GM18907 (cell line): ENCODE results near the gene FRMD4A.

Experiments
- ATAC-seq: cut with Tn5 transposase; IDR thresholded peaks from one replicate; pipeline ENCODE4 v1.9.1; 2021; ENCODE audit warnings: mild to moderate bottlenecking, moderate library complexity; ENCODE audit not compliant: unreplicated experiment

Gene FRMD4A

GRCh38 chr10:13637303-13637856 lies 693.3 kb downstream of the FRMD4A start:
- ATAC-seq, result no peak

DNA sequence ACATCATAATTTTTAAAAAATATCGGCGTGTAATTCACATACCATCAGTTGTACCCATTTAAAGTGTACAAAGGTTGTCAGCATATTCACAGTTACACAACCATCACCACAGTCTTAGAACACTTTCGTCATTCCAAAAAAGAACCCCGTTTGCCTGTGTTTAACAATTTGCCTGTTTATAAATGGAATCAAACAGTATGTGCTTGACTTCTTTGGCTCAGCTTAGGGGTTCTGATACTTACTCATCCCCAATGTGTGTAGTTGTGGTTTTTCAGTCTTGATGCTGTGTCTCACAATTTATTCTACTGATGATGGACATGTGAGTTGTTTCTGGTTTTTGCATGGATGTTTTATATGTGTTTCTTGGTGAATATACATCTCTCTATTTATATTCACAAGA lies 693.9 kb downstream of the FRMD4A start:
- no peak for ATAC-seq

DNA sequence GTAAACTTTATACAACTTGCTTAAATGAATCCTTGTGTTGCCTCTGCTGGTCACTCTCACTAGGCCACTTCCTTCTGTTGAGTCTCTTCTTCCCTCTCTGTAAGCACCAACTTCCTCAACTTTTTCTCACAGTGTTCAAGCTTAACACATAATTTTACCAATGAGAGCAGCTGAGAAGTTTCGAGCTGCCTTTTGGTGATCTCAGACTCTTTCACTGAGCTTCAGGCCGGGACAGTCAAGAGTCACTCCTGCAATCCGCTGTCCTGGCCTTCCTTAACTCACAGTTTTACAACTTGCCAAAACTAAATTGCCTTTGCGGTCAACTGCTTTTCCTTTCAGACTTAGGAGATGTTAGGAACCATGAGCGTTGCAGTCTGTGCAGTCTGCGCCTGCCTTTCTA lies 696.5 kb downstream of the FRMD4A start:
- ATAC-seq, result no peak

- no peak for ATAC-seq
Measured at GRCh38 chr10:13633689-13634088, 697.0 kb downstream of the FRMD4A start.

- no peak for ATAC-seq
Measured at GRCh38 chr10:13632884-13633440, 697.8 kb downstream of the FRMD4A start.

GRCh38 chr10:13632440-13632839 lies 698.3 kb downstream of the FRMD4A start:
- no peak for ATAC-seq

- no peak for ATAC-seq
Measured at GRCh38 chr10:13631594-13631993, 699.1 kb downstream of the FRMD4A start.

DNA sequence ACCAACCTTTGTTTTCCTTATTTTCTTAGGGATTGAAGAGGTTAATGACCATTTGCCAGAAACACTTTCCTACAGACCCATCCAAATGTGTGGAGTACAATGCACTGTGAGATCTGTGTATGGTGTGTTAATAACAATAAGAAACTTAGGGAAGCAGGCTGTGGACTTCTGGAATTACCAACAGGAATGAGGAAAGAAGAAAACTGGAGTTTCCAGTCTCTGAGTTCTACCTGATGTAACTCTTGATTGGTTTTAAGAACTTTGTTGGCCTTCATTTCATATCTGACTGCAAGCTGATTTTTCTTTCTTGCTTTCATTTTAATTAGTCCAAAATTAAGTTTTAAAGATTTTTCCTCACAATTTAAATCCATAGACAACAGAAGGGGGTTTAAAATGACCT lies 700.5 kb downstream of the FRMD4A start:
- ATAC-seq, result no peak

DNA sequence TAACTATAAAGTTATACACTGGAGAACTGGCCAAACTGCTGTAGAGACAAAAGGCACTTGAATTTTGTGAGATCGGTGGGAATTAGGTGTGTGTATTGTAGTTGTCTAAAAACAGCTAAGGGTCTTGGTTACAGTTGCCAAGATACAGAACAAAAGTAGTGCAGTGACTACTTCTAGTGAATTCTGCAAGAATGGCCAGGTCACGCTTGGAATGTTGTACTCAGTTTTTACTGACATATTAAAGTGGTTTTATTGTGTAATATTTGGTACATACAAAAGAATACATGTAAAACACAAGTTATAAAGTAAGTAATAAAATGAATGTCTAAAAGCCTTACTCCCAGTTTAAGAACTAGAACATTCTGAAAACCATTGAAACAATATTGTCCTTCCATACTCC lies 701.6 kb downstream of the FRMD4A start:
- no peak for ATAC-seq

GRCh38 chr10:13628661-13629060 lies 702.1 kb downstream of the FRMD4A start:
- ATAC-seq, result no peak

GRCh38 chr10:13627459-13628310 lies 703.0 kb downstream of the FRMD4A start:
- no peak for ATAC-seq

DNA sequence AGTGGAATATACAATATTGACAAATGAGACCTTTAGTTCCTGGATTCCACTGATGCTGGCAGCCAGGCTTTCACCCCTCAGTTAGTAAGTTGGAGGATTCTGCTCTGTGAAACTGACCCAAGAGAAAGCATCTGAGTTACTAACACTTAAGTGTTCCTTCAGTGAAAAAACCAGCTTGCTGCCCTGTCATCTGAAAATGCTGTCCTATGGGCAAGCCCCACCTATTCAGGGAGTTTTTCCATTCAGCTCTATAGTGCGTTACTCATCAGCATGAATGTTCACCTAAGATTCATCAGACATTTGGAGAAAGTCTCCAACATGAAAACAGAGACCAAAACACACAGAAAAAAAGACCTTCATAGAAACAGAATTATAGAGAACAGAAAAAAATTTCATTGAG lies 706.1 kb downstream of the FRMD4A start:
- ATAC-seq, result no peak

DNA sequence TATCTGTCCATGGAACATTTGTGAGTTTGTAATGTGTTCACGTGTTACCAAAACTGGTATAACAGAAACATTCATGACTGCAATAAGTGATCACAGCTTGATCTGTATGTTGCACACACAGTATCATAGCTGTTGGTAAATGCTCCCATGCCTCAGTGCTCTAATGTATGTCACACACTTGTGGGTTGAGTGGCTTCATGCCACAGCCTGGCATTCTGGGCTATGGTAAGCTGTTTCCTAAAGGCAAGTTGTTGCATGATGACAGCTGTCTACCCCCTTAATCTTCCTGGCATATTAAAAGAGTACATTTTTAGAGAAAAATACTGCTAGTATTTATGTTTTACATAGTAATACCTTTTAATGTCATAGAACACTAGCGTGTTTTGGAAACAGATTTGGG lies 708.8 kb downstream of the FRMD4A start:
- ATAC-seq, result no peak

DNA sequence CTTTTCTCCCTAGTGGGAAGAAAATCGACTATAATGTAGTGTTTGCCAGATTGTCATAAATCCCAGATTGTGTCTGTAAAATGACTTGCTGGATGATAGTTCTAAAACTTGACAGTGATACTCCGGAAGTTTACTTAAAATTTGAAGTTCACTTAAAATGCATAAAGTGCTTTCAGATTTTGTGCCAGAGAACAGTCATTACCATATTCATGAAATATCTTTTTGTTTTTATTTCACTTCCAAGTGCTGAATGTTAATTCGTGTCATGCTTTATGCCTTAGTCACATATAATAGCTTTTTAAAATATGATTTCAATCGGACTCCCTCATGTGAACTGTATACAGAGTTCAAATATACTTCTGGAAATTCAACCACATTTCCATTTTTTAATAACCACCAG lies 713.6 kb downstream of the FRMD4A start:
- no peak for ATAC-seq

GRCh38 chr10:13615650-13616300 lies 714.9 kb downstream of the FRMD4A start:
- ATAC-seq, result no peak

DNA sequence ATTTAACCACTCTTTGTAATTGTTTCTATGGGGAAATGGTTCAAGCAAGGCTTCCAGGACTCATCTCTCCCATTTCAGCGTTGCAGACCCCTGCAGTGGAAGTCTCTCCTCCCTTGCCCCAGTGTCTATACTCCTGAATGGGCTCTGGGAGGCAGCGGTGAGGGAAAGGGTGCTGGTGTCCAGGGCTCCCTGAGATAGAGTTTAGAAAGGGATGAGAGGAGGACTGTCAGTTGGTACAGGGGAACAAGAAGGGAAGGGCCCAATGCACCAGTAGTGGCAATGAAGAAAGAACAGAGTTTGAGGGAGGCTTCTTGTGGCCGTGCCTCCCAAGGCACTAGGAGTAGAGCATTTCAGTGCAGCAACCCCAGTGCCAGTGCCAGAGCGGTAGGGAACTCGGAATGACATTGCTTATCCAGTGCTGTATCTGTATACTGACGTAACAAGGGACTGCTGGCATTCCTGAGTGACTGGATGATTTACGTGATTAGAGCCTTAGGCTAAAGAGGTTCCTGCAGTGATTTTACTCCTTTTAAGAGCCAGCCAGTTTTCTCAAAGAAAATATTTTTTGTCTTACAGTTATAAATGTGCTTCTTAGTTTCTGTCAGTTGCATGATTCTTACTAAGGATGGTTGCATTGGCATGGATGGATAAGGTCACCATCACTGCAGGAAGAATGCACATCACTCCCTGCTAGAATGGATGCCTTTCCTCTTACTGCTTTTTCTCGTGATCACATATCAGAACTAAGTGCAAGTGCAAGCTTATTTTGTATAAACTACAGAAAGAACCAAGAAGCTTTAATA lies 716.0 kb downstream of the FRMD4A start:
- no peak for ATAC-seq

- ATAC-seq, result no peak
Measured at GRCh38 chr10:13613519-13613918, 717.2 kb downstream of the FRMD4A start.

GRCh38 chr10:13612654-13613373 lies 717.9 kb downstream of the FRMD4A start:
- ATAC-seq, result no peak

- ATAC-seq, result no peak
Measured at GRCh38 chr10:13608246-13608853, 722.4 kb downstream of the FRMD4A start.
